SK-N-SH treated with all-trans-retinoic acid at 6 μM for 48 hours (cell line): ENCODE measurements around the gene FASTKD3.

Experiments used
- CREB5 ChIP-seq: fragments of 250-450 bp; sonication (Bioruptor Pico); IDR thresholded peaks from 2 replicates; pipeline ENCODE4 v1.5.1; 2020; ENCODE audit warnings: low read depth, mild to moderate bottlenecking, moderate library complexity
- PATZ1 ChIP-seq: fragments of 250-450 bp; sonication (Bioruptor Pico); IDR thresholded peaks from 2 replicates; pipeline ENCODE4 v1.8.0; 2020; ENCODE audit warnings: mild to moderate bottlenecking, moderate library complexity, borderline replicate concordance
- SNAI2 ChIP-seq: fragments of 250-450 bp; sonication (Bioruptor Pico); IDR thresholded peaks from 2 replicates; pipeline ENCODE4 v1.5.0; 2020; ENCODE audit warnings: mild to moderate bottlenecking, moderate library complexity
- TOX ChIP-seq: fragments of 250-450 bp; sonication (Bioruptor Pico); IDR thresholded peaks from 2 replicates; pipeline ENCODE4 v1.8.0; 2021; ENCODE audit warnings: mild to moderate bottlenecking, moderate library complexity, borderline replicate concordance
- ZFP3 ChIP-seq: fragments of 250-450 bp; sonication (Bioruptor Pico); IDR thresholded peaks from 2 replicates; pipeline ENCODE4 v1.5.0; 2020; ENCODE audit warnings: mild to moderate bottlenecking, moderate library complexity
- ZNF565 ChIP-seq: fragments of 450-650 bp; formaldehyde crosslinking; conservative IDR thresholded peaks from 2 replicates; pipeline ENCODE4 v1.5.0; 2020; ENCODE audit warnings: low read depth, mild to moderate bottlenecking, moderate library complexity

- no peak for TF ChIP-seq PATZ1
- no peak for TF ChIP-seq SNAI2 (CRISPR knock-in tag)
- no peak for TF ChIP-seq ZFP3 (CRISPR knock-in tag)
- no peak for TF ChIP-seq CREB5 (CRISPR knock-in tag)
- TF ChIP-seq TOX (CRISPR knock-in tag) = no peak
- no peak for TF ChIP-seq ZNF565 (CRISPR knock-in tag)
These were observed 54.0 kb downstream of the FASTKD3 start for GRCh38 chr5:7814816-7815215.
